SK-N-SH (cell line): ENCODE results near the gene DLL3. TPM values are rescaled to one million over a fixed set of nuclear protein-coding genes. Genes with fewer than 3 reads are reported as not detected.

Experiments
- CTCF ChIA-PET: fragments of 300-600, 350-600 bp; formaldehyde crosslinking; extraction: SDS; loops from one replicate; lab custom pipeline; 2021; lab: Yijun Ruan, JAX
- POLR2A ChIA-PET: fragments of 350-600 bp; sonication (Branson Sonifier 250); formaldehyde crosslinking; extraction: SDS; loops from one replicate; lab custom pipeline; 2020; ENCODE audit warnings: antibody characterized with exemption, inconsistent platforms; lab: Yijun Ruan, JAX
- DNase-seq: peaks from one replicate; pipeline ENCODE4 v3.0.0; 2012
- H2AFZ ChIP-seq: fragments of 200-600 bp; sonication (generic); 2 replicates; pipeline ENCODE4 v1.8.1; 2016; ENCODE audit warnings: antibody characterized with exemption, mild to moderate bottlenecking, low read depth
- H3F3A ChIP-seq: fragments of 200-600 bp; sonication (generic); replicated peaks from 2 replicates; pipeline ENCODE3; 2016; ENCODE audit warnings: antibody characterized with exemption, mild to moderate bottlenecking; ENCODE audit not compliant: insufficient read depth
- H3K27ac ChIP-seq, 2 experiments: fragments of 200-500 bp in 1 of 2; fragments of 200-600 bp in 1 of 2; sonication (Bioruptor generic) in 1 of 2; sonication (generic), shearing (Covaris generic) in 1 of 2; 2 replicates each; pipeline versions ENCODE4 v1.5.1 to v1.6.1; 2014 to 2016; ENCODE audit warnings: low read depth in 2 of 2, inconsistent platforms in 1 of 2, low read length in 1 of 2, mild to moderate bottlenecking in 1 of 2, mixed read lengths in 1 of 2
- H3K27me3 ChIP-seq: fragments of 200-600 bp; sonication (generic), shearing (Covaris generic); 2 replicates; pipeline ENCODE4 v1.6.1; 2016; ENCODE audit warnings: mixed run types; ENCODE audit not compliant: insufficient read depth
- H3K36me3 ChIP-seq, 2 experiments: fragments of 200-500 bp in 1 of 2; fragments of 200-600 bp in 1 of 2; sonication (Bioruptor generic) in 1 of 2; sonication (generic) in 1 of 2; replicated peaks in 1 of 2; 2 replicates each; pipeline versions ENCODE3 to v1.5.1; 2014 to 2016; ENCODE audit warnings: low read length in 1 of 2, mild to moderate bottlenecking in 1 of 2; ENCODE audit not compliant: insufficient read depth in 2 of 2, control insufficient read depth in 1 of 2
- H3K4me1 ChIP-seq, 2 experiments: fragments of 200-500 bp in 1 of 2; fragments of 200-600 bp in 1 of 2; sonication (Bioruptor generic) in 1 of 2; sonication (generic), shearing (Covaris generic) in 1 of 2; 2 replicates each; pipeline versions ENCODE4 v1.5.1 to v1.6.1; 2014 to 2016; ENCODE audit warnings: low read depth in 1 of 2, low read length in 1 of 2, mixed run types in 1 of 2; ENCODE audit not compliant: insufficient read depth in 2 of 2, control insufficient read depth in 1 of 2
- H3K4me2 ChIP-seq: fragments of 200-600 bp; sonication (generic), shearing (Covaris generic); 2 replicates; pipeline ENCODE4 v1.6.1; 2017; ENCODE audit warnings: mixed run types
- H3K4me3 ChIP-seq, 2 experiments: fragments of 200-500 bp in 1 of 2; fragments of 200-600 bp in 1 of 2; sonication (Bioruptor generic) in 1 of 2; sonication (generic), shearing (Covaris generic) in 1 of 2; 2 replicates each; pipeline versions ENCODE4 v1.5.1 to v1.8.1; 2014 to 2016; ENCODE audit warnings: low read depth in 2 of 2, inconsistent platforms in 1 of 2, low read length in 1 of 2, mild to moderate bottlenecking in 1 of 2, mixed read lengths in 1 of 2, moderate library complexity in 1 of 2
- H3K79me2 ChIP-seq: fragments of 200-600 bp; sonication (generic); 2 replicates; pipeline ENCODE4 v1.8.1; 2017; ENCODE audit warnings: mild to moderate bottlenecking; ENCODE audit not compliant: insufficient read depth
- H3K9ac ChIP-seq: fragments of 200-600 bp; sonication (generic); 2 replicates; pipeline ENCODE4 v1.6.1; 2017; ENCODE audit warnings: mixed run types
- H3K9me2 ChIP-seq: fragments of 200-600 bp; sonication (generic); 2 replicates; pipeline ENCODE4 v1.6.1; 2017; ENCODE audit warnings: mixed run types
- H3K9me3 ChIP-seq: fragments of 200-600 bp; sonication (generic); 2 replicates; pipeline ENCODE4 v1.6.1; 2017; ENCODE audit warnings: mixed run types, mild to moderate bottlenecking, moderate library complexity
- H4K20me1 ChIP-seq: fragments of 200-600 bp; sonication (generic); 2 replicates; pipeline ENCODE4 v1.6.1; 2017; ENCODE audit warnings: mild to moderate bottlenecking, mixed run types; ENCODE audit not compliant: insufficient read depth
- CHD2 ChIP-seq: fragments of 150-350 bp; IDR thresholded peaks from 2 replicates; pipeline ENCODE4 v1.6.1; 2018; ENCODE audit warnings: low read length; ENCODE audit not compliant: partially characterized antibody
- ELF1 ChIP-seq: IDR thresholded peaks from 2 replicates; pipeline ENCODE4 v1.4.0; 2012
- FOXJ3 ChIP-seq: sonication (generic); formaldehyde crosslinking; IDR thresholded peaks from 2 replicates; pipeline ENCODE4 v1.5.1; 2020; ENCODE audit warnings: mild to moderate bottlenecking, missing genetic modification reagents
- GABPA ChIP-seq: IDR thresholded peaks from 2 replicates; pipeline ENCODE4 v1.4.0; 2012; ENCODE audit warnings: low read depth, mild to moderate bottlenecking
- JUND ChIP-seq: IDR thresholded peaks from 2 replicates; pipeline ENCODE4 v1.4.0; 2012
- MXI1 ChIP-seq: IDR thresholded peaks from 2 replicates; pipeline ENCODE4 v1.6.1; 2012; ENCODE audit warnings: mild to moderate bottlenecking, low read depth, low read length, improper control_type of control experiment
- NFIC ChIP-seq: IDR thresholded peaks from 2 replicates; pipeline ENCODE4 v1.4.0; 2012; ENCODE audit warnings: borderline replicate concordance
- NRF1 ChIP-seq: IDR thresholded peaks from 2 replicates; pipeline ENCODE4 v1.6.1; 2012; ENCODE audit warnings: low read depth, mild to moderate bottlenecking, low read length
- POLR2AphosphoS5 ChIP-seq: IDR thresholded peaks from 2 replicates; pipeline ENCODE4 v1.6.1; 2012; ENCODE audit warnings: low read depth, low read length
- SMC3 ChIP-seq: IDR thresholded peaks from 2 replicates; pipeline ENCODE4 v1.6.1; 2012; ENCODE audit warnings: low read depth, low read length, improper control_type of control experiment
- TAF1 ChIP-seq: IDR thresholded peaks from 2 replicates; pipeline ENCODE4 v1.6.1; 2012; ENCODE audit warnings: low read depth, mild to moderate bottlenecking, low read length, moderate library complexity, borderline replicate concordance
- TCF12 ChIP-seq: IDR thresholded peaks from 2 replicates; pipeline ENCODE4 v1.4.0; 2012
- TEAD4 ChIP-seq: IDR thresholded peaks from 2 replicates; pipeline ENCODE4 v1.4.0; 2012; ENCODE audit warnings: mild to moderate bottlenecking, borderline replicate concordance; ENCODE audit not compliant: insufficient read depth
- YY1 ChIP-seq: IDR thresholded peaks from 2 replicates; pipeline ENCODE4 v1.4.0; 2012; ENCODE audit warnings: low read depth, mild to moderate bottlenecking
- WGBS: methylation state at CpG from one replicate; pipeline ENCODE4 v1.1.6; 2017; ENCODE audit warnings: low lambda C conversion rate; 5-methylcytosine and 5-hydroxymethylcytosine counted together
- polyA plus RNA-seq, 3 experiments: library from polyadenylated mRNA; depleted of rRNA; stranded (reverse); fragments of >200 nt; gene quantifications; 2 replicates each; pipeline ENCODE4 v1.2.3, GENCODE V29; 2012
- TF ChIP-seq, protein P1 (sequence below): fragments of 150-350 bp; IDR thresholded peaks from 2 replicates; pipeline ENCODE4 v1.6.1; 2017; ENCODE audit warnings: antibody characterized with exemption, low read length, low read depth, borderline replicate concordance
- TF ChIP-seq, protein P2 (sequence below): IDR thresholded peaks from 2 replicates; pipeline ENCODE4 v1.6.1; 2012; ENCODE audit warnings: mild to moderate bottlenecking, low read depth, low read length, moderate library complexity
- TF ChIP-seq, protein P3 (sequence below): IDR thresholded peaks from 2 replicates; pipeline ENCODE4 v1.4.0; 2012; ENCODE audit warnings: low read depth, borderline replicate concordance
- TF ChIP-seq, protein P4 (sequence below): IDR thresholded peaks from 2 replicates; pipeline ENCODE4 v1.4.0; 2012; ENCODE audit warnings: low read depth
- TF ChIP-seq, protein P5 (sequence below): IDR thresholded peaks from 2 replicates; pipeline ENCODE4; 2012

The DLL3 gene
- polyA plus RNA-seq, 1 of the 3 experiments (the other 2 are of a cell fraction), result 4.7 TPM

DNA sequence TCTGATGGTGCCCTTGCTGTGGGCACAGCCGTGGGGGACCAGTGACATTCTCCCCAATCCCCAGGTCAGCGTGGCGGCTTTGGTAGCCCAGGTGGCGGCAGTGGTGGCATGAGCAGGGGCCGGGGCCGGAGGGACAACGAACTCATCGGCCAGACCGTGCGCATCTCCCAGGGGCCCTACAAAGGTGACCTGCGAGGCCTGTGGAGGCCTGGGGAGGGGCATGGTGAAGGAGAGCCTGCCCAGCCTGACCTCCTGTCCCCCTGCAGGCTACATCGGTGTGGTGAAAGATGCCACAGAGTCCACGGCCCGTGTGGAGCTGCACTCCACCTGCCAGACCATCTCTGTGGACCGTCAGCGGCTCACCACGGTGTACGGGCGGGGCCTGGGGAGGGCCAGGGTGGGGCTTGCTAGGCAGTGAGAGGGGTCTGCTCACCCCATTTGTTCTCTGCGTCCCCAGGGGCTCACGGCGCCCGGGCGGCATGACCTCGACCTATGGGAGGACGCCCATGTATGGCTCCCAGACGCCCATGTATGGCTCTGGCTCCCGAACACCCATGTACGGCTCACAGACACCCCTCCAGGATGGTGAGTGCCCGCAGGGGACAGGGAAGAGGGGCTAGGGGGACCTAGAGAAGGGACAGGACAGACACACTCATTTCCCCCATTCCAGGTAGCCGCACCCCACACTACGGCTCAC is 25.9 kb upstream of the DLL3 start:
- Histone ChIP-seq H3K9me2 (no peaks in the 10 kb centered on the region), H3K4me1 (no peaks in the 10 kb centered on the region), H3K27ac (no peak overlapping the region), H3K36me3 (peaks cover 13 to 72% of the 10 kb centered on the region in 2 experiments), H3K9me3 (no peaks in the 10 kb centered on the region), H4K20me1 (no peaks in the 10 kb centered on the region), H3K4me3 (no peak overlapping the region), H2AFZ (no peak overlapping the region), H3K27me3 (no peaks in the 10 kb centered on the region), H3K9ac (no peak overlapping the region), H3F3A (peaks cover 7% of the 10 kb centered on the region), H3K79me2 (no peaks in the 10 kb centered on the region), H3K4me2 (no peak overlapping the region)
- ChIA-PET POLR2A (no interaction called here), CTCF (interaction anchor here (1.2 to 3.1 kb wide), 7 partner anchors 10 to 58 kb away, joined by 5 to 17 read pairs (median 9); partner anchors contain the start of gene SELENOV)
- WGBS, result 94% methylated on average over 13 of the region's 32 CpGs
- DNase-seq, result no peak
- TF ChIP-seq MXI1 (no peak), NFIC (no peak), NRF1 (no peak), TEAD4 (no peak), JUND (no peak), TCF12 (no peak), YY1 (no peak), ELF1 (no peak), FOXJ3 (no peak), TAF1 (no peak), GABPA (no peak), SMC3 (no peak), CHD2 (no peak), POLR2AphosphoS5 (no peak)
- TF ChIP-seq, protein P1, sequence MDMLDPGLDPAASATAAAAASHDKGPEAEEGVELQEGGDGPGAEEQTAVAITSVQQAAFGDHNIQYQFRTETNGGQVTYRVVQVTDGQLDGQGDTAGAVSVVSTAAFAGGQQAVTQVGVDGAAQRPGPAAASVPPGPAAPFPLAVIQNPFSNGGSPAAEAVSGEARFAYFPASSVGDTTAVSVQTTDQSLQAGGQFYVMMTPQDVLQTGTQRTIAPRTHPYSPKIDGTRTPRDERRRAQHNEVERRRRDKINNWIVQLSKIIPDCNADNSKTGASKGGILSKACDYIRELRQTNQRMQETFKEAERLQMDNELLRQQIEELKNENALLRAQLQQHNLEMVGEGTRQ, result no peak
- TF ChIP-seq, protein P2, sequence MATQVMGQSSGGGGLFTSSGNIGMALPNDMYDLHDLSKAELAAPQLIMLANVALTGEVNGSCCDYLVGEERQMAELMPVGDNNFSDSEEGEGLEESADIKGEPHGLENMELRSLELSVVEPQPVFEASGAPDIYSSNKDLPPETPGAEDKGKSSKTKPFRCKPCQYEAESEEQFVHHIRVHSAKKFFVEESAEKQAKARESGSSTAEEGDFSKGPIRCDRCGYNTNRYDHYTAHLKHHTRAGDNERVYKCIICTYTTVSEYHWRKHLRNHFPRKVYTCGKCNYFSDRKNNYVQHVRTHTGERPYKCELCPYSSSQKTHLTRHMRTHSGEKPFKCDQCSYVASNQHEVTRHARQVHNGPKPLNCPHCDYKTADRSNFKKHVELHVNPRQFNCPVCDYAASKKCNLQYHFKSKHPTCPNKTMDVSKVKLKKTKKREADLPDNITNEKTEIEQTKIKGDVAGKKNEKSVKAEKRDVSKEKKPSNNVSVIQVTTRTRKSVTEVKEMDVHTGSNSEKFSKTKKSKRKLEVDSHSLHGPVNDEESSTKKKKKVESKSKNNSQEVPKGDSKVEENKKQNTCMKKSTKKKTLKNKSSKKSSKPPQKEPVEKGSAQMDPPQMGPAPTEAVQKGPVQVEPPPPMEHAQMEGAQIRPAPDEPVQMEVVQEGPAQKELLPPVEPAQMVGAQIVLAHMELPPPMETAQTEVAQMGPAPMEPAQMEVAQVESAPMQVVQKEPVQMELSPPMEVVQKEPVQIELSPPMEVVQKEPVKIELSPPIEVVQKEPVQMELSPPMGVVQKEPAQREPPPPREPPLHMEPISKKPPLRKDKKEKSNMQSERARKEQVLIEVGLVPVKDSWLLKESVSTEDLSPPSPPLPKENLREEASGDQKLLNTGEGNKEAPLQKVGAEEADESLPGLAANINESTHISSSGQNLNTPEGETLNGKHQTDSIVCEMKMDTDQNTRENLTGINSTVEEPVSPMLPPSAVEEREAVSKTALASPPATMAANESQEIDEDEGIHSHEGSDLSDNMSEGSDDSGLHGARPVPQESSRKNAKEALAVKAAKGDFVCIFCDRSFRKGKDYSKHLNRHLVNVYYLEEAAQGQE, result no peak
- TF ChIP-seq, protein P3, sequence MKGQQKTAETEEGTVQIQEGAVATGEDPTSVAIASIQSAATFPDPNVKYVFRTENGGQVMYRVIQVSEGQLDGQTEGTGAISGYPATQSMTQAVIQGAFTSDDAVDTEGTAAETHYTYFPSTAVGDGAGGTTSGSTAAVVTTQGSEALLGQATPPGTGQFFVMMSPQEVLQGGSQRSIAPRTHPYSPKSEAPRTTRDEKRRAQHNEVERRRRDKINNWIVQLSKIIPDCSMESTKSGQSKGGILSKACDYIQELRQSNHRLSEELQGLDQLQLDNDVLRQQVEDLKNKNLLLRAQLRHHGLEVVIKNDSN, result no peak
- TF ChIP-seq, protein P4, sequence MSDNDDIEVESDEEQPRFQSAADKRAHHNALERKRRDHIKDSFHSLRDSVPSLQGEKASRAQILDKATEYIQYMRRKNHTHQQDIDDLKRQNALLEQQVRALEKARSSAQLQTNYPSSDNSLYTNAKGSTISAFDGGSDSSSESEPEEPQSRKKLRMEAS, result no peak
- TF ChIP-seq, protein P5, sequence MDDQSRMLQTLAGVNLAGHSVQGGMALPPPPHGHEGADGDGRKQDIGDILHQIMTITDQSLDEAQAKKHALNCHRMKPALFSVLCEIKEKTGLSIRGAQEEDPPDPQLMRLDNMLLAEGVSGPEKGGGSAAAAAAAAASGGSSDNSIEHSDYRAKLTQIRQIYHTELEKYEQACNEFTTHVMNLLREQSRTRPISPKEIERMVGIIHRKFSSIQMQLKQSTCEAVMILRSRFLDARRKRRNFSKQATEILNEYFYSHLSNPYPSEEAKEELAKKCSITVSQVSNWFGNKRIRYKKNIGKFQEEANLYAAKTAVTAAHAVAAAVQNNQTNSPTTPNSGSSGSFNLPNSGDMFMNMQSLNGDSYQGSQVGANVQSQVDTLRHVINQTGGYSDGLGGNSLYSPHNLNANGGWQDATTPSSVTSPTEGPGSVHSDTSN, result no peak
